Stimulated activated CD8-positive, alpha-beta memory T cell treated with anti-CD3 and anti-CD28 coated beads, Interleukin-4, amount 100 ng/mL, for 4 hours (primary cell): Measurements from ENCODE around the gene ATP8A2.
"Not testable (repeated sequence)": the region's sequence is repeated elsewhere in the genome, so short reads cannot be mapped to it uniquely, and the experiment has no call there.

Experiments
- DNase-seq, 2 donors: peaks; one replicate each; pipeline ENCODE4 v3.0.0-alpha.2; 2020; ENCODE audit warnings: low read depth in 2 of 2, low spot score in 1 of 2

ATP8A2 gene

DNA sequence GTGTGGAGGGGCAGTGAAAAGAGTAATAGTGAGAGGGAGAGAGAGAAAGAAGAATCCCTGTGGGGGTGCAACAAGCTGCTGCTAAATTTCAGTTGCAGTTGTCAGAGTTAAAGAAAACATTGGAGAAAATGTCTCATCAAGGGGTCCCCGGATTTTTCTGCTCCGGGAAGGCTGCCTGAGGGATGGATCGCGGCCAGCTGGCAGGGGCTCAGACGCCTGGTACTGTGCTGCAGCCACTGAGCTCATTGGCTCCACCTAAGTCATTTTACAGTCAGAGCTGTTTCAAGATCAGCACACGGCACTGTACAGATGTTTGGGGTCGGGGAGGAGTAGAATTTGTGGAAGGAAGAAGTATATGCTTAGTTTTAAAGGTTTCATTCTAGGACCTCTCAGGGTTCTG, 573.8 kb downstream of the ATP8A2 start:
- no peak for DNase-seq

DNA sequence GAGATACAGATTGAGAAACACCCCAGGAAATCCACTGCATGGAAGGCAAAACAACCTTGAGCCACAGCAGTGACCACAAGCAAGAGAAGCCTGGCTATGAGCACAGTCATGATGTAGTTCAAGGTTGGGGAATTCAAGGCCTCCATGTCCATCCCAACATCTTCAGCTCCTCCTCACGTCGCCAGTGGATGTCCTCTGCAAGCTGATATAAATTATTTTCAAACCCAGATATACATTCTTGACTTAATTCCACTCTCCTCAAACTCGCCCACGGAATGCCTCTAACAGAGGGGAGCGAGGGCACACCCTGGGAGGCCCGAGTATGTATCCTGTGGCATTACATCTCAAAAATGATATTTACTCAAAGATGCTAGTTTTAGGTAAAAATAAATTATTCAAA, 574.5 kb downstream of the ATP8A2 start:
- no peak for DNase-seq

DNA sequence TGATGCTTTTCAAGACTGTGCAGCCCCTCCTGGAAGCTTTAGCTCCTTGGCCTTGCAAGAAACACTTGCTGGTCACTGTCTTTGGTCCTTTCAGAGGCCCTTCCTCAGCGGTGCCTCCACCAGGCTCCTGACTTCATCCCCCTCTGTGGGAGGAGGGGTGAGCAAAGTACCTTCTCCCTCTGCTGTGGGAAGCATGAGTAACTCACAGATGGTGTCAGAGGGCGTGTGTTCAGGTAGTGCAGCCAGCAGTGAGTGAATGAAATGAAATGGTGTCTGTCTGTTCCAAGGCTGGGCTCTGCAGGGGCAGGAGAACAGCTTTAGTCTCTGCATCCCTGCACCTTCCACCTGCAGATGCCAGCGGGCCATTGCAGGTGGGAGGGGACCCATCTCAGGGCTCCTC, 577.1 kb downstream of the ATP8A2 start:
- no peak for DNase-seq

DNA sequence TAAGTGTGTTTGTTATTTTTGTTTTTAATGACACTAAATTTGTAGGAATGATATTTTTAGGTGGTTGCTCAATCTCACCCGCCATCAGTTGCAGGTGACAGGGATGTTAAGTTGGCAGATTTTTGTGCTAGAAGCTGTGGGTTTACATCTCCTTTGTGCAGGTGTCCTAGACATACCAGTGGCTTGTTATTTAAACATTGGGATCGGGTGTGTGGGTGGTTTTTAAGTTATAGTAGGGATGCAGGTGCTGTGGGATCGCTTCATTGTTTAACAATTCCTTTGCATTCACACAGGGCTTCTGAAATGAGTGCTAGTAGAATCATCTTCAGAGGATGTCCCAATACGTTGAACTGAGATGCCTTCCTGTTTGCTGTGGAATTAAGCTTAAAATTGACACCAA, 580.1 kb downstream of the ATP8A2 start:
- no peak for DNase-seq

DNA sequence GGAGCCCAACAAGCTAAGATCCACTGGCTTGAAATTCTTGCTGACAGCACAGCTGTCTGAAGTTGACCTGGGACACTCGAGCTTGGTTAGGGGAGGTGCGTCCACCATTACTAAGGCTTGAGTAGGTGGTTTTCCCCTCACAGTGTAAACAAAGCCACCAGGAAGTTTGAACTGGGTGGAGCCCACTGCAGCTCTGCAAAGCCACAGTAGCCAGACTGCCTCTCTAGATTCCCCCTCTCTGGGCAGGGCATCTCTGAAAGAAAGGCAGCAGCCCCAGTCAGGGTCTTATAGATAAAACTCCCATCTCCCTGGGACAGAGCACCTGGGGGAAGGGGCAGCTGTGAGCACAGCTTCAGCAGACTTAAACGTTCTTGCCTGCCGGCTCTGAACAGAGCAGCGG, 582.3 kb downstream of the ATP8A2 start:
- not testable (repeated sequence) for DNase-seq

DNA sequence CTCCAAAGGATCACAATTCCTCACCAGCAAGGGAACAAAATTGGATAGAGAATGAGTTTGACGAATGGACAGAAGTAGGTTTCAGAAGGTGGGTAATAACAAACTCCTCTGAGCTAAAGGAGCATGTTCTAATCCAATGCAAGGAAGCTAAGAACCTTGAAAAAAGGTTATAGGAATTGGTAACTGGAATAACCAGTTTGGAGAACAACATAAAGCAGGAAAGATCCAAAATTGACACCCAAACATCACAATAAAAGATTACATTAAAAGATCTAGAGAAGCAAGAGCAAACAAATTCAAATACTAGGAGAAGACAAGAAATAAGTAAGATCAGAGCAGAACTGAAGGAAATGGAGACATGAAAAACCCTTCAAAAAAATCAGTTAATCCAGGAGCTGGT, 583.2 kb downstream of the ATP8A2 start:
- DNase-seq = not testable (repeated sequence)

DNA sequence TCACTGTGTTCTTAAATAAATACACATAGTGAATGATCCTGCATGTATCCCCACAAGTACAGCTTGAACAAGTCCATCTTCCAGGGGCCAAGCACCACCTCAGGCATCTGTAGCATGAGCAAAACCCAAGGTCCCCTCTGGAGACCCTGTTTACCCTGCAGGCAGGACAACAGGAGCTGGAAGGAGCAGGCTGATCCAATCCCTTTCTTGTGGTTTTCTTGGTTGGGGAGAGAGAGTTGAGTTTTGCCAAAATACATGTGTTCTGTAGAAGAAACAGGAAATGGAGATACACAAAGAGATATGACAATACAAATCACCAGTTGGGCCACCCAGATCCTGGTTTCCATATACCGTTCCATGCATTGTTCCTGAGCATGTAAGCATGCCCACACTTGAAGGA, 587.2 kb downstream of the ATP8A2 start:
- no peak for DNase-seq

DNA sequence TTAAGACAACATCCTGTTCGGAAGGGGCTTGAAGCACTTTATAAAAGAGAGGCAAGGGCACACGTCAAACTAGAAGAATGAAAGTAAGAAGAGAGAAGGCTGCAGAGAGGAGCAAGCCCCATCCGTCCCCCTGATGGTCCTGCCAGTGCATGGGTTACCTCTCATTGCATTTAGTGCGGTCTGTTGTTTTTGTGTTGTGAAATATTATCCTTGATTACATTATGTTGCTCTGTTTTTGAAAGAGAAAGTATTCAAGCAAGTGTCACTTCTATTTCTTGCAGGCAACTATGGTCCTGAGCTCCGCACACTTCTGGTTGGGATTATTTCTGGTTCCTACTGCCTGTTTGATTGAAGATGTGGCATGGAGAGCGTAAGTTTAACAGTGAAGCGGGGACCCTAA, 589.5 kb downstream of the ATP8A2 start:
- no peak for DNase-seq

DNA sequence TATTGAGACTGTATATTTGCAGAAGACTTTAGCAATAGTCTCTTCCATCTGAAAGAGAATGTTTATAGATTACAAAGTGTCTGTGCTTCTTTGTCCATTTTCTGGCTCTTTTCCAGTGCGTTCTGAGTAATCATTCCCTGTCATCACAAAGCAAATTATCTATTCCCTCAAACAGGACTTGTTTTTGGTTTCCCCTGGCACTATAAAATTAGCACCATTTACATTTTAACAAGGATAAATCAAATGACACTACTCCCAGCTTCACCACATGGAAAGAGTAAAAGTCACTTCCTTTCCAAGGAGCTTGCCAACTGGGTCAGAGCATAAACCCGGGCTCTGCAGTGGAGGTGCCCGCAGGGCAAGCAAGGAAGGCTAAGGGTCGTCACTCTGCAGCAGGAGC, 591.9 kb downstream of the ATP8A2 start:
- no peak for DNase-seq

DNA sequence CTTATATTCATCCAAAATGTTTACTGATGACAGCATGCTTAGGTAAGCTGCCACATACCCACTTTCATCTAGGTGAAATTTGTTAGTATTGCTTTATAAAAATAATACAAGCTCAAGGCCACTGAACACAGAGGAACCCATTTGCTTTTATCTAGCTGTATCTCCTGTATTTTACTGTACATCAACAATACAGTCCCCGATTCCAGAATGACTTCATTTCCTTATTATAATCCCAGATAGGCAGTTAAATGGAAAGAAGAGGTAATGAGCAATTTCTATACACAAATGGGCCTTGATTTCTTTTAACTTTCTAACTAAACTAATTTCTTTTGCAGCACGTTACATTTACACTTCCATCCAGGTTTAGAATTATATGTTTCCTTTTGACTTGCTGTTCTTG, 593.8 kb downstream of the ATP8A2 start:
- DNase-seq = no peak

DNA sequence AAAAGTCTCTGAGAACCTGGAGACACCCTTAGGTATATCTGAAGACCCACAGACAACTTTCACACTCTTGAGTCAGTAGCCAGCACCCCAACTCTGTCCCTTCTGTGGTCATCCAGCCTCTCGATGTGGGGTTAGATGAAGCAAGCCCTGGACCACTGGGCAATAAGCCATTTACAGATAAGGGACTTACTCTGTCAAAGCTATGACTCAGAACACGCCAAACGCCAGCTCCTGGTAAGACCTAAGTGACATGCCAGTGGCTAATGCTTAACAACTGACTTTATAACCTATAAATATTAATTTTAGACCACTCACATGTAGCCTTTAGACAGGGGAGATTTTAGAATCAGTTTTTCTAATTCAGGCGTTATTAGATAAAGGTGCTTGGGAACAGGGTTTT, 594.3 kb downstream of the ATP8A2 start:
- DNase-seq = no peak

DNA sequence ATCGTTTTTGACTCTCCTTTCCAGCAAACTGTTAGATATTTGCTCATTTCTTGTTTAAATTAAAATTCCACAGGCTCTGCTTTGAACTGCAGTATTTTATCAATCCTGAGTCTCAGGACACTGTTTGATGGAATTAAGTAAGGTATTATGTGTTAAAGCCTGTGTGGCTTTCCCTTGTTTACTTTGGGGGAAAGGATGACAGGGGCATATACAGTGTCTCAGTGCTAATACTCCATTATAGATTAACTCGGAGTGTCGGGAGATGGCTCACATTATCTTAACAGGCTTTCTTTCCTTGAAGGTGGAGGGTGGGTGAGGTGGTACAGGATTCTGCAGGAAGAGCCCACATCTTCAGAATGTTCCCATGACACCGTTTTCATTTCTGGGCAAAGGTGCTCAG, 595.4 kb downstream of the ATP8A2 start:
- DNase-seq = no peak

DNA sequence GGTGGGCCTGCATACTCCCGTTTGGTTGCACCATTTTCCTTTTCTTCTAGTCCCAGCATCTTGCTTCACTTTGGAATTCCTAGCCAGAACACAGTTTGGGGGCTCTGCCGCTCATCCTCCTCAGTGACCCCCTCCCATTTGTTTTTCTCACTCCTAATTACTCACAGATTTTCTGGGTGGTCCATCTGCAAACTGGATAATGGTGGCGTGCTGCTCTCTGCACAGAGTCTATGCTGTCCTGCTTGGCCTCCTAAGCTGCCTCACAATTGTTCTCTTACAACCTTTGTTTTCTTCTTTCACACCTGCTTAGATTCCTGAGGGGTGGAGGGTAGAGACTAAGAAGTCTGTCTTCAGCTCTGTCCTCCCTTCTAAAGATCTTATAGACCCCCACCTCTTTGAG, 599.3 kb downstream of the ATP8A2 start:
- no peak for DNase-seq

DNA sequence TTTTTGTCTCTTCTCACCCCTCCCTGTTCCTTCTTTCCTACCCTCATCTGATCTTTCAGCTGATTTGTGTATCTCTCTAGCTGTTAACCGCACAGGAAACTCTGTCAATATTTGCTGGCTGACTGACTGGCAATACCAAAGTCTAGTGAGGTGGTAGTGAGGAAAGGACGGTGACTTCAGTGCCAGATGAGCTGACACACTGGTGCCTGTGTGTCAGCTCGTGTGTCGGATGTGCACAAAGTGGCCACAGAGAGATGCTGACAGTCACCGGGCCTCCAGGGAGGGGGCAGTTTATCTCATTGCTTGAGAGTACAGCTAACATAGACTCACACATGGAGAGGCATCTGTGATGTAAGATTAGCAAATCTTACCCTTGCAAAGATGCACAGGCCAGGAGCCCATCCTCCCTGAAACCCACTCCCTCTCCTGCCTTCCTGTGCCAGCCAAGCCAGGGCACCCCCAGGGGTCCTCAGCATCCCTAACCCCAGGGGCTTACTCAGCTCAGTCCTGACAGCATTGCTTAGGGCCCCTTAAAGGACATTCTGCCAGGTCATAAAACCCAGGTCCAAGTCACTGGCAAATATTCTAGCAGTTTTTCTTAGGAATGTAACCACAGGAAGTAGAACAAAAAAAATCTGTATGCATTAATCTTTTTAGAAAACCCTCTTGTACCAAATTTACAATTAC, 599.8 kb downstream of the ATP8A2 start:
- DNase-seq = no peak

DNA sequence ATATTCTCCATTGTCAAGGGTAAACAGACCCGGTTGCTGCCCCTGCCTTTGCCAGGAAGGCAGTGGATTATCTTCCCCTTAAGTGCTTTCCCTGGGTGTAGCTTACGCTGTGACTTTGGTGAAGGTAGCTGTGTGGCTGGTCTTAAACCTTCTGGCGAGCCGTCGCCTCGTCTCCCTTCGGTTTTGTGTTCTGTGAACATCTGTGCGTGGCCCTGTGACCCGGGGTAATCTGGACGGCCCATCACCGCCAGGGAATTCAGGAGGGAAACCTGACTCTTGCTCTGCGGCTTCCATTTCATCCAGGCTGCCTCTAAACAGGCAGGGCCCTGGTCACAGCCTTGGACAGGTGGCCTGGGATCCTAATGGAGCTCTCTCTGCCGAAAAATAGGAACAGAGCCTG, 601.3 kb downstream of the ATP8A2 start:
- no peak for DNase-seq

DNA sequence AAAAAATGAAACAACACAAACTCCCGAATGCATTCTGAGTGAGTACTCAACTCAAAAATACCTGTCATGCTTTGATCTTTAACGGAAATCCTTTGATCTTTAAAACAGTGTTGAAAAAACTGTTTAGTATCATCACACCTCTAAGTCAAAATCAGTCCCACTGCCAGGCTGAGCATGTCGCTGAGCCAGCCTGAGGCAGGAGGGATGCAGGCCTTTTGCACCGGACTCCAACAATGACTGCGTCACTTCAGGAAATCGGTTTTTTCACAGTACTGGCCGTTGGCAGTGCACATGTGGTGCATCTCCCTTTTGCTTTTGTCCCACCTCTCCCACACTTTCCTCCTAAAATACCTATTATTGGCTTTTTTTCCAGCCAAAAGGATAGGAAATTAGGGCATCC, 601.8 kb downstream of the ATP8A2 start:
- no peak for DNase-seq

DNA sequence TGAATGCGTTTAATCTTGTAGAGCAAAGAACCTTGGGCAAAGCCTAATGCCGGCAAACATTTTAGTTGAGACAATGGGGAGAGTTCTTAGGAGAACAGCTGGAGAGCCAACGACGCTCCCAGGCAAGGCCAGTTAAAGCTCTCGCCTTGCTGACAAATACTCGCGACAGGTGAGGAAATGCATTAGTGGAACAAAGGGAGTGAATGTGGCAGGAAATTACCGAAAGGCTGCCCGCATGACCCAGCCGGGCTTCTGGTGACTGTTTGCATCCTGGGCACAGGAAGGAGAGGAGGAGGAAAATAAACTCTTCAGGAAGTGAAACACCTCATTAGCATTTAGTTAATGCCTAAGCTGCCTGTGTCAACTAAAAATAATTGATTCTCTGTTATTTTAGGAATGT, 605.4 kb downstream of the ATP8A2 start:
- DNase-seq = no peak

DNA sequence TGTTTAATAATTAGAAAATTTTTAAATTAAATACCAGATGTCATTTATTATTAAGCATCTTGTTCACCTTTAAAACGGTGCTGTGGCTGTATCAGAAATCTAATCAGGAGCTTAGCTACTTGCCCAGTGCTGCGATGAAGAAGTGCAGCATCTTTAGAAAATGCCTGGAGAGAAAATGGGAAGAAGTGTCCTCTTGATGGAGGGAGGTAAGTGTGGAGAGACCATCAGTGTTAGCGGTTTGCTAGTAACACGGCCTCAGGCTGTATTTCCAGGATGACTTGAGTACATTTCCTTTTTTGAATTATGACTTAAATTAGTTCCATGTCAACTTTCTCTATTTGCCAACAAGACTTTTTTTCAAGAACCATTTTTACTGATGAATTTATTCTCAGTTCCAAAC, 605.9 kb downstream of the ATP8A2 start:
- no peak for DNase-seq

DNA sequence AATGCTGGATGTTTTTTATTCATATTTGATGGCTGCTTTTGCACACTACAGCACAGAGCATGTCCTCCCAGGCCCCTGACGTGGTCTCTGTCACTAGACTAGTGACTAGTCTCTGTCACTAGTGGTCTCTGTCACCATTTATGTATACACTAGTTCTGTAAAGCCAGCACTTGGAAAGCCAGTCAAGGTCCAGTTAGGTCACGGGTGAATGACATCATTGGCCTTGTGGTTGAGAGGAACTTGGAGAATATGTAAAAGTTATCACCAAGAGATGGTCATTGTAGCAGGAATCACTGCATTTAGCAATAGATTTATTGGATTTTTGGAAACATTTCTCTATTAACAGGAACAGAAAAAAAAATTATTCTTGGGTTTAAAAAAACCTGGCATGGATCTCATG, 607.2 kb downstream of the ATP8A2 start:
- DNase-seq = no peak

DNA sequence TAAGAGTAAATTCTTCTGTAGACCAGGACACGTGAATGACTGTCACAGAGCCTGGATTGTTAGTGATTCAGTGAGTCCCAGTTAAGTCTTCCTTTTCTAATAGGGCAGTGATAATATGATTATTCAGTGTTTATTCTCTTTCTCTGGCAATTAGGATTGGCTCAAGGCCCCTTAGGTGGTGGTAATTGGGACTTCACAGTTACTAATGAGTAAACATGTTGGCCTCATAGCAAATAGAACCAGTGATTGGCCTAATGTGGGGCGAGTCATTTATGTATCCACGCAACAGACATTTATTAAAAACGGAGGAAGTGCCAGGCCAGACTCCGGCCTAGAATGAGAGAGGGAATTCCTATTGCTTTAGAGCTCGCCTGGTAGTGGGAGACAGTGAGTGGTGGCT, 607.6 kb downstream of the ATP8A2 start:
- no peak for DNase-seq

DNA sequence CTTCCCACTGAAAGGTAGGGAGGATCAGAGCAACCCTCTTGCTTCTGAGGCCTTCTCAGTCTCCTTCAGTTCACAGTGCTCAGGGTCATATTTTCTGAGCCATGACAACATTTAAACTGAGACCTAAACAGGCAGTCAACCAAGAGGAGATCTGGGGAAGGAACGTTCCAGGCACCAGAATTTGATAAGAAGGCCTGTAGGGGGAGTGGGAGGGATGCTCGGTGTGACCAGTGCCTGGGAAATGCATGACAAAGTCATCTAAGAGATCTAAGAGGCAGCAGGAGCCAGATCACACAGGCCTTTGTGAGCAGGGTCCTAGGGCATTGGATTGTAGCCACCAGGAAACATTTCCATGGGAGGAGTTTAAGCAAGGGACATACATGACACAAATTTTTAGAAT, 608.5 kb downstream of the ATP8A2 start:
- DNase-seq = no peak

DNA sequence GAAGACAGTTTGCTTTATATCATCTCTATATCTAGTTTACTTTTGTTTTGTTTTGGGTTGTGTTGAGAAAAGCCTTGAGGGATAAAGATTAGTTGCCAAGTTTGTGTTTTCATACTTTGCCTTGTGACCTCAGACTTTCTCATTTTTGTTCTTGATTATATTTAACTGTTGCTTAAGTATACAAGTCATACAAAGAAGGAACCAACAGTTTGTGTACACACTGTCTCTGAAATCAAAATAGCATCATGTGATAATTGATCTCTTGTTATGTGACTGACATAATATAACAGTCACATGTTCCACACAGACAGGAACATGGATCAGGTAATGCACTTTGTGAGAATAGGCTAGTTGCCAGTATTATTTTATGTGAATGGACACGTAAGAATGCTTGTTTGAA, 609.3 kb downstream of the ATP8A2 start:
- no peak for DNase-seq

DNA sequence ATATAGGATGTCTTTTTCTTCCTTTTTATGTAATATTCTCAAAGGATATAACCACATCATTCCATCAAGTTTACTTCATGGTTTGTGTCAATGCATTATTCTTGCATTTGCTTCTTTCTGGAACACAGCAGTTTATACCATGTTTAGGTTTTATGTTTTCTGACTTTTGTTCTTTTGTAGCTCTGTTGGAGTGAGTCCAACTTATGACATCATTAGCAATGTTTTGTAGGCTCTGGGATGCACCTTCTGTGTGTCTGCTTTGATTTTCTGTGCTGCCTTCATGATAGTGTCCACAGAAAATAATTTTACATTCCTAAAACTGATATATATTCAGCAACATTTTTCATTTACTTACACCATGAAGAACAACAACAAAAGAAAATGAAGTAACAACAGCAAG, 611.1 kb downstream of the ATP8A2 start:
- no peak for DNase-seq

DNA sequence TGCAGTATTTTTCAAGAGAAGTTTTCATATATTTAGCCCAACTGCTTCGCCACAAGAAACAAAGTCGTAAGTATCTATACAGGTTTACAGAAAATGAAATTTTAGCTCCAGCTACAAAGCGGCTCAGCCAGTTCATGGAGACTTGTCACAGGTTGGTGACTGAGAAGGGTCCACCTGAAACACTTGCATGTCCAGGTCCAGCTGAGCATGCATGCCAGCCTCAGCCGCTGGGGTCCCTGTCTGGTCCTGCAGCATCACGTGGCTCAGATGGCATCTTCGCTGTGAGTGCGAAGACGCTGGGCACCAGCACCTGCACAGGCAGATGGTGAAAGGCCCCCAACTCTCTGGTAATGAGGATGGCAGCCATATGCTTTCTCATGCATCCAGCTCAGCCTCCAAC, 616.2 kb downstream of the ATP8A2 start:
- DNase-seq = no peak
